RWPE1 (cell line): Measurements from ENCODE around the gene OR2A25.

Experiments used
- CTCF ChIA-PET: fragments of 350-600 bp; sonication (Branson Sonifier 250); formaldehyde crosslinking; extraction: SDS; loops from one replicate; lab custom pipeline; 2021; lab: Yijun Ruan, JAX
- POLR2A ChIA-PET: fragments of 400-600 bp; formaldehyde crosslinking; extraction: SDS; loops from one replicate; lab custom pipeline; 2020; ENCODE audit warnings: antibody characterized with exemption; ENCODE audit not compliant: low non-redundant PET; lab: Yijun Ruan, JAX
- DNase-seq: peaks from one replicate; pipeline ENCODE4 v3.0.0; 2012; ENCODE audit warnings: low spot score
- H3K27ac ChIP-seq: fragments of 450-650 bp; 2 replicates; pipeline ENCODE4 v1.5.1; 2017
- CTCF ChIP-seq: fragments of 450-650 bp; conservative IDR thresholded peaks from 2 replicates; pipeline ENCODE4 v1.5.1; 2017; ENCODE audit warnings: low read depth, mild to moderate bottlenecking

The OR2A25 gene

GRCh38 chr7:144027070-144027469 lies 42.5 kb upstream of the OR2A25 start:
- ChIA-PET POLR2A (no interaction called here), CTCF (no interaction called here)
- no peak overlapping the region for H3K27ac ChIP-seq
- peak; percentile 56 for TF ChIP-seq CTCF
- peak; percentile 7 for DNase-seq

- no peak for DNase-seq
- ChIA-PET POLR2A (no interaction called here), CTCF (interaction anchor here (0.6 kb wide), 1 partner anchor 130 kb away, joined by 7 read pairs; no protein-coding TSS in a partner anchor)
- no peak for TF ChIP-seq CTCF
- H3K27ac ChIP-seq: no peak overlapping the region
Measured at GRCh38 chr7:144027974-144028373, 41.6 kb upstream of the OR2A25 start.

GRCh38 chr7:144028547-144028946 lies 41.1 kb upstream of the OR2A25 start:
- ChIA-PET POLR2A (no interaction called here), CTCF (no interaction called here)
- no peak for DNase-seq
- no peak for TF ChIP-seq CTCF
- no peak overlapping the region for H3K27ac ChIP-seq

- ChIA-PET POLR2A (no interaction called here), CTCF (no interaction called here)
- H3K27ac ChIP-seq: no peak overlapping the region
- no peak for TF ChIP-seq CTCF
- DNase-seq: no peak
Measured at GRCh38 chr7:144032516-144032915, 37.1 kb upstream of the OR2A25 start.

DNA sequence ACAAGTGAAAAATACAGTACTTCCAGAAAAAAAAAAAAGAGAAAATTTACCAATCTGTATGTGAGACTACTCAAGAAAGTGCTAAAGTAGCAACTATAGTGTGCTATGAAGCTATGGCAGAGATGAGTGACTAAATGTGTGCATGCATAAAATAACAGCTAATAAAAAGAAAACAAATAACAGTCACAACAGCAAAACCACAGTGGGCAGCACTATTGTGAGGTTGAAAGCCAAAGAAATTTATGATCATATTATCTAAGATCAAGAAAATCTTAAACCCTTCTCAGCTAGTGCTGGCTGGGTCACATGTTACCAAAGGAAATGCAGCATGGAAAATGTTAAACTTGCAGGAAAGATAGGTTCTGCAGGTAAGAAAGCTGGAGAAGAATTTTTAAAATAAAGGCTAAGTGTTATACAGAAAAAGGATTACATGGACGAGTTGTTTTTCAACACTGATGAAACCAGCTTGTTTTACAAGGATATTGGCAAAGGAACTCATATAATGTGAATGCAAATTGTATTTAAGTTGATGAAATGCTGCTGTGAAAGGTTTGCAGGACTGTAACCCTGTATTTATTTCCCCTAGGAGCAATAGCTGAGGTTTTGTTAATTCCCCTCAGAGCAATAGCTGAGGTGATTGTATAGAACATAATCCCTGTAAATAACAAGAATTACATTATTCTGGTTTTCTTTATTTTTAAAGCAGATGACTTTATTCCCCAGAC lies 36.5 kb upstream of the OR2A25 start:
- ChIA-PET POLR2A (no interaction called here), CTCF (no interaction called here)
- H3K27ac ChIP-seq: no peak overlapping the region
- DNase-seq: no peak
- TF ChIP-seq CTCF: no peak

DNA sequence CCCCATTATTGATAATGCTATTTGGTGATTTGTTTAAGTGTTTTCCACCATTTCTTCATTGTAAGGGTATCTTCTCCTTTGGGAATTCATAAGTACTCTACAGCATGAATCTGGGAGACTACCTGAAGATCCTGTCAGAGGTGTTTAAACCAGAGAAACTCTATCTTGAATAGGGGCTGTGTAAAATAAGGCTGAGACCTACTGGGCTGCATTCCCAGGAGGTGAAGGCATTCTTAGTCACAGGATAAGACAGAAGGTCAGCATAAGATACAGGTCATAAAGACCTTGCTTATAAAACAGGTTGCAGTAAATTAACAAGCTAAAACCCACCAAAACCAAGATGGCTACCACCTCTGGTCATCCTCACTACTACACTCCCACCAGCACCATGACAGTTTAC lies 34.2 kb upstream of the OR2A25 start:
- H3K27ac ChIP-seq: no peak overlapping the region
- CTCF ChIA-PET: no interaction called here
- no peak for DNase-seq
- POLR2A ChIA-PET: no interaction called here
- TF ChIP-seq CTCF: no peak
